ENCODE measurements around the gene DTX4. TPM values are rescaled to one million over a fixed set of nuclear protein-coding genes. Genes with fewer than 3 reads are reported as not detected.
A peak's percentile ranks its signal among the peaks of the same experiment; 100 is the strongest.

The DTX4 gene
- total RNA-seq, 1 donor from 2014 or later = 43.7 TPM

- DNase-seq = no peak
These were observed 20.6 kb downstream of the DTX4 start for GRCh38 chr11:59192446-59193020.

GRCh38 chr11:59193587-59194130 is 21.7 kb downstream of the DTX4 start:
- peak; percentile 54 for DNase-seq

GRCh38 chr11:59195586-59195985 is 23.7 kb downstream of the DTX4 start:
- no peak for DNase-seq

GRCh38 chr11:59196777-59197176 is 24.8 kb downstream of the DTX4 start:
- DNase-seq = no peak

GRCh38 chr11:59197991-59198390 is 26.1 kb downstream of the DTX4 start:
- peak; percentile 63 for DNase-seq

GRCh38 chr11:59198726-59199125 is 26.8 kb downstream of the DTX4 start:
- no peak for DNase-seq

- no peak for DNase-seq
These were observed 27.9 kb downstream of the DTX4 start for GRCh38 chr11:59199546-59200422.

- no peak for DNase-seq
These were observed 28.5 kb downstream of the DTX4 start for GRCh38 chr11:59200423-59200746.

- DNase-seq = no peak
These were observed 29.4 kb downstream of the DTX4 start for GRCh38 chr11:59201353-59201752.

GRCh38 chr11:59204746-59205145 is 32.8 kb downstream of the DTX4 start:
- no peak for DNase-seq

GRCh38 chr11:59205648-59206047 is 33.7 kb downstream of the DTX4 start:
- no peak for DNase-seq

- no peak for DNase-seq
These were observed 34.7 kb downstream of the DTX4 start for GRCh38 chr11:59206635-59207034.

- no peak for DNase-seq
These were observed 36.1 kb downstream of the DTX4 start for GRCh38 chr11:59207988-59208451.

GRCh38 chr11:59208956-59209355 is 37.0 kb downstream of the DTX4 start:
- no peak for DNase-seq

- no peak for DNase-seq
These were observed 40.3 kb downstream of the DTX4 start for GRCh38 chr11:59212222-59212621.

GRCh38 chr11:59212744-59213631 is 41.1 kb downstream of the DTX4 start, which contains the start of gene MPEG1:
MPEG1 (minus strand) TSS chr11:59212927; CDS start chr11:59212865, 62 bp downstream.
- no peak for DNase-seq

- DNase-seq = no peak
These were observed 42.4 kb downstream of the DTX4 start for GRCh38 chr11:59214141-59214893.

GRCh38 chr11:59216641-59217564 is 45.0 kb downstream of the DTX4 start:
- DNase-seq = no peak

- no peak for DNase-seq
These were observed 46.4 kb downstream of the DTX4 start for GRCh38 chr11:59218319-59218718.

- no peak for DNase-seq
These were observed 47.0 kb downstream of the DTX4 start for GRCh38 chr11:59218893-59219292.

- no peak for DNase-seq
These were observed 47.9 kb downstream of the DTX4 start for GRCh38 chr11:59219836-59220235.
